GM21576 (cell line): Measurements from ENCODE around the gene SYT12.

Experiments used
- ATAC-seq: cut with Tn5 transposase; IDR thresholded peaks from one replicate; pipeline ENCODE4 v1.9.1; 2021; ENCODE audit warnings: mild to moderate bottlenecking, moderate library complexity; ENCODE audit not compliant: unreplicated experiment

The SYT12 gene

DNA sequence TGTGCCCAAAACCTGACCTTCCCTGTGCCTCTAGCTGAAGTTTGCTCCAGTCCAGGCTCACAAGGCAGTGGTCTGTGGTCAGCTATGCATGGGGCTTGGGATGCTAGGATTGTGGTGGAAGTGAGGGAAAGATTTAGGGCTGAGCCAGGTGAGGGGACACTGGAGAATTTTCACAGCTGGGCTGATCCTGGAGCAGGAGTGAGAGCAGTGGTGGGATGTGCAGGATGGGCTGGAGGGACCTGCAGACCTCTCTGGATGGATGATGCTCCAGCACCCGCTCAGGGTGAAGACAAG lies 72.2 kb downstream of the SYT12 start:
- no peak for ATAC-seq

DNA sequence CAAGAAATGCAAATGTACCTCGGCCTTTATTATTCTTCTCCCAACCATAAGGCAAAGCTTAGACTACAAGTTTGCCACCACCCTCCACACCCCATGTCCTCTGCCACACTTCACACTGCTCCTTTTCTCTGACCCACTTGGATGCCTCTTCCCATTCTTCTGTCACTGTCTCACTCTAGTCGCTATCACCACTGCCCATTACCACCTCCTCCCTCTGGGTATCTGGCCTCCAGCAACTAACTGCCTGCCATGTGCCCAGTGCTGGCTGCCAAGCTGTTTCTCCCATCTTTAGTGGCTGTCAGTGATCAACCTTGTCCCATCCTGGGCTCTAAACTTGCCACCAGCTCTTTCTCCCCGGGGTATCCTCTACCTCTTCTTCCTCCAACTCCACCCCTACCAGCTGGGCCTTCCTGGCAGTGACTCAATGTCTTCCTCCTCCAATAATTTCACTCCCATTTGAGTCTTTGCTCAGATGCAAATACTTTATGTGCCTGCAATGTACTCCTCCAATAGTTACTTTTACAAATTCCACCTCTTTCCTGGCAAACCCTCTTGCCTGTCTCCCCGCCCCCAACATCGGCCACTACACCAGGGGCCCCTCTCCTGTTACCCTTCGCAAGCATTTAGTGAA lies 76.0 kb downstream of the SYT12 start:
- ATAC-seq: no peak

DNA sequence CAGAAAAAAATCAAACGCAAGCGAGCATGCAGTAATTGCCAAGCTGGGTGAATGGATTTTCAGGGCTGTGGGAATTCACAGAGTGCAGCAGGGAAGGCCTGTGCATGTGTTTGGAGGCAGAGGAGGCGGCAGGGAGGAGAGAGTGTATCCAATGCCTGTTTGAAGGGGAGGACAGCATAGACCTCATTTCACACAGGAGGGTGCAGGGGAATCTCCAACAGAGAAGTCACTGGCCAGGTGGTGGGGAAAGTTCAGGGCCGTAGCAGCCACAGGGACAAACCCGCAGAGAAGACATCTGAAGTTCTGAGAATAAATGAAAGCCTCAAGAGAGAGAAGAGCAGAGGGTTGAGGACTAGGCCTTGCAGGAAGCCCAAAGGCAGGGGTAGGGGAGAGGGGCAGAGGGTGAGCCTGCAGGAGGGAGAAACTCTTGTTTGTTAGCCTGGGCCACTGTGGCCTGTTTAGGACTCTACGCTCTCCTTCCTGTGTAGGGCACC lies 76.9 kb downstream of the SYT12 start:
- peak; percentile 43 for ATAC-seq
